Natural killer cell (primary cell): Measurements from ENCODE around the gene RHOT2. TPM values are rescaled to one million over a fixed set of nuclear protein-coding genes. Genes with fewer than 3 reads are reported as not detected.

Experiments
- ATAC-seq, 3 donors: fragments of 150-1000 bp in 2 of 3; fragments of 200-7000 bp in 1 of 3; cut with Tn5 transposase; 1 replicate in 1 of 3; 2 replicates in 2 of 3; pipeline ENCODE4 v1.10.0; 2021; ENCODE audit warnings: mild to moderate bottlenecking in 2 of 3, moderate library complexity in 2 of 3
- DNase-seq, 2 donors: peaks; one replicate each; pipeline versions ENCODE4 v3.0.0 to v3.0.0-alpha.2; 2013 to 2021; ENCODE audit warnings: mixed read lengths in 1 of 2
- H3K27ac ChIP-seq: one replicate; pipeline ENCODE4 v1.5.1; 2013; ENCODE audit warnings: mild to moderate bottlenecking, low read length
- H3K27me3 ChIP-seq: one replicate; pipeline ENCODE4 v1.6.1; 2013; ENCODE audit warnings: low read length; ENCODE audit not compliant: control insufficient read depth, insufficient read depth
- H3K36me3 ChIP-seq: one replicate; pipeline ENCODE4 v1.6.1; 2013; ENCODE audit warnings: low read length; ENCODE audit not compliant: control insufficient read depth, insufficient read depth
- H3K4me1 ChIP-seq: one replicate; pipeline ENCODE4 v1.6.1; 2013; ENCODE audit warnings: low read length; ENCODE audit not compliant: control insufficient read depth, insufficient read depth
- H3K4me3 ChIP-seq: one replicate; pipeline ENCODE4 v1.5.1; 2013; ENCODE audit warnings: low read length
- H3K9me3 ChIP-seq: one replicate; pipeline ENCODE4 v1.6.1; 2013; ENCODE audit warnings: low read length; ENCODE audit not compliant: control insufficient read depth, insufficient read depth
- H3K27ac Mint-ChIP-seq, 2 donors: one replicate each; pipeline ENCODE4 v1.8.0; 2022; ENCODE audit warnings: mild to moderate bottlenecking in 2 of 2, mixed read lengths in 2 of 2, moderate library complexity in 1 of 2
- H3K27me3 Mint-ChIP-seq, 2 donors: one replicate each; pipeline ENCODE4 v1.8.0; 2022; ENCODE audit warnings: low read depth in 2 of 2, mixed read lengths in 2 of 2
- H3K36me3 Mint-ChIP-seq: one replicate; pipeline ENCODE4 v1.8.0; 2022; ENCODE audit warnings: mixed read lengths
- H3K4me1 Mint-ChIP-seq, 2 donors: one replicate each; pipeline ENCODE4 v1.8.0; 2022; ENCODE audit warnings: mixed read lengths in 2 of 2
- H3K4me3 Mint-ChIP-seq: one replicate; pipeline ENCODE4 v1.8.0; 2022; ENCODE audit warnings: mild to moderate bottlenecking, moderate library complexity, mixed read lengths
- H3K9me3 Mint-ChIP-seq, 2 donors: one replicate each; pipeline ENCODE4 v1.8.0; 2022; ENCODE audit warnings: mixed read lengths in 2 of 2
- CTCF ChIP-seq: fragments of 200-600 bp; IDR thresholded peaks from one replicate; pipeline ENCODE4 v1.8.0; 2022; ENCODE audit warnings: antibody characterized with exemption
- WGBS: methylation state at CpG from one replicate; pipeline ENCODE4 v1.1.7; 2013; ENCODE audit warnings: missing lambda C conversion rate; ENCODE audit not compliant: insufficient coverage; 5-methylcytosine and 5-hydroxymethylcytosine counted together
- intact Hi-C: fragments of 100-400 bp; cut with micrococcal nuclease; formaldehyde crosslinking; loops from one replicate; pipeline ENCODE4 v1.14.2; 2022
- total RNA-seq, 4 donors: library from RNA; stranded (reverse); fragments of 120-200 nt in 1 of 4; gene quantifications; one replicate each; pipeline versions ENCODE4 v1.2.3 to v1.2.4, GENCODE V29; 2013 to 2022

Gene RHOT2
- total RNA-seq, 3 donors from 2014 or later (not counting 1 experiment from before 2014, with no cell fraction given): 205 to 216 (median 211) TPM

GRCh38 chr16:705431-706188 lies 37.7 kb downstream of the RHOT2 start, which contains the start of gene FBXL16:
FBXL16 (minus strand) TSS chr16:705801; CDS start chr16:697405, 8,396 bp downstream.
- Mint-ChIP-seq H3K4me3 (no peak within 1 kb of the TSS), H3K27me3 (peaks cover 19 to 24% of the 10 kb centered on the region in 2 donors), H3K4me1 (no peaks in the 10 kb centered on the region), H3K9me3 (no peaks in the 10 kb centered on the region), H3K36me3 (no peaks in the 10 kb centered on the region), H3K27ac (no peak within 1 kb of the TSS)
- Histone ChIP-seq H3K27ac (no peak within 1 kb of the TSS), H3K36me3 (no peaks in the 10 kb centered on the region), H3K9me3 (no peaks in the 10 kb centered on the region), H3K27me3 (peaks cover 54% of the 10 kb centered on the region), H3K4me3 (no peak within 1 kb of the TSS), H3K4me1 (peaks cover 9% of the 10 kb centered on the region)
- ATAC-seq (peak in 1 of 3 donors; percentile 21), DNase-seq (no peak)
- intact Hi-C loops: no loop called here
- WGBS: 1% methylated on average over 115 of the region's 115 CpGs
- TF ChIP-seq CTCF: no peak

GRCh38 chr16:706189-707061 lies 38.5 kb downstream of the RHOT2 start:
- 8% methylated on average over 49 of the region's 49 CpGs for WGBS
- peaks cover 19 to 24% of the 10 kb centered on the region in 2 donors for H3K27me3 Mint-ChIP-seq

DNA sequence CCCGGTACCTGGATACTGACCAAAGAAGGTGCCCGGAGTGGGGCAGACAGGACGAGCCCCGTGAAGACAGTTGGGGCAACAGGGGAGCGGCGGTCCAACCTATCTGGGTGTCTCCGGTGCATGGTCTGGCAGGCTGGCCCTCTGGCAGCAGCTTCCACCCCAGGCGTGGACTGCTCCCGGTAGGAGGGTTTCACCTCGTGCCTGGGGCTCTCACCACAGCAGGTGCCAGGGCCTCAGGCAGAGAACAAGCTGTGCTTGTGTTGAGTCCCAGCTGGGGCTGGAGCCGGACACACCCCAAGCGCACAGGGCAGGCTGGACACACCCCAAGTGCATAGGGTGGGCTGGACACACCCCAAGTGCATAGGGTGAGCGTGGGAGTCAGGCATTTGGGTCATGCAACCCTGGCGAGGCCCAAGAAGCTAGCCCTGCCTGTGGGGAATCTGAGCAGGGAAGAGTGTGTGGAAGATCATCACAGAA lies 39.2 kb downstream of the RHOT2 start:
- no peak overlapping the region for H3K27ac ChIP-seq
- Mint-ChIP-seq H3K4me3 (no peak overlapping the region), H3K36me3 (no peaks in the 10 kb centered on the region), H3K4me1 (no peaks in the 10 kb centered on the region), H3K27ac (no peak overlapping the region), H3K9me3 (no peaks in the 10 kb centered on the region), H3K27me3 (peaks cover 18 to 22% of the 10 kb centered on the region in 2 donors)
- no peak overlapping the region for H3K4me3 ChIP-seq
- H3K9me3 ChIP-seq: no peaks in the 10 kb centered on the region
- peaks cover 45% of the 10 kb centered on the region for H3K27me3 ChIP-seq
- H3K36me3 ChIP-seq: no peaks in the 10 kb centered on the region
- ATAC-seq (no peak), DNase-seq (no peak)
- 50% methylated on average over 14 of the region's 14 CpGs for WGBS
- peaks cover 6% of the 10 kb centered on the region for H3K4me1 ChIP-seq
- no peak for TF ChIP-seq CTCF
- intact Hi-C loops: no loop called here

More at GRCh38 chr16:706189-707061, 38.5 kb downstream of the RHOT2 start:
- H3K27ac Mint-ChIP-seq: no peak overlapping the region
- Histone ChIP-seq H3K27me3 (peaks cover 50% of the 10 kb centered on the region), H3K36me3 (no peaks in the 10 kb centered on the region), H3K4me1 (peaks cover 6% of the 10 kb centered on the region), H3K9me3 (no peaks in the 10 kb centered on the region), H3K4me3 (no peak overlapping the region), H3K27ac (no peak overlapping the region)
- no peaks in the 10 kb centered on the region for H3K36me3 Mint-ChIP-seq
- DNase-seq (no peak), ATAC-seq (no peak)
- no peak overlapping the region for H3K4me3 Mint-ChIP-seq
- no peaks in the 10 kb centered on the region for H3K9me3 Mint-ChIP-seq
- no peak for TF ChIP-seq CTCF
- H3K4me1 Mint-ChIP-seq: no peaks in the 10 kb centered on the region
- intact Hi-C loops: no loop called here
